Activated CD4-positive, CD25-positive, alpha-beta regulatory T cell treated with anti-CD3 and anti-CD28 coated beads, Interleukin-2, amount 50 U/mL, for 16 hours (primary cell): ENCODE results near the gene RACGAP1.

ENCODE experiments used
- DNase-seq: peaks from one replicate; pipeline ENCODE4 v3.0.0-alpha.2; 2020; ENCODE audit warnings: low read depth, low spot score

RACGAP1 gene

GRCh38 chr12:50025187-50026059, at the start of gene RACGAP1:
TSS of gene RACGAP1 (minus strand) at chr12:50025494. CDS start at chr12:50016715, 8,779 bp downstream.
- peak; percentile 95 for DNase-seq

- no peak for DNase-seq
Measured at GRCh38 chr12:50073712-50074111, 48.4 kb upstream of the RACGAP1 start.

GRCh38 chr12:50073206-50073605, 47.9 kb upstream of the RACGAP1 start:
- no peak for DNase-seq

GRCh38 chr12:50072198-50072907, 47.1 kb upstream of the RACGAP1 start:
- no peak for DNase-seq

GRCh38 chr12:50070314-50071060, 45.2 kb upstream of the RACGAP1 start:
- peak; percentile 44 for DNase-seq

- DNase-seq = no peak
Measured at GRCh38 chr12:50069539-50069938, 44.2 kb upstream of the RACGAP1 start.

- DNase-seq = no peak
Measured at GRCh38 chr12:50069069-50069468, 43.8 kb upstream of the RACGAP1 start.

- DNase-seq = no peak
Measured at GRCh38 chr12:50066402-50066801, 41.1 kb upstream of the RACGAP1 start.

- DNase-seq = no peak
Measured at GRCh38 chr12:50065726-50066310, 40.5 kb upstream of the RACGAP1 start.

- DNase-seq = no peak
Measured at GRCh38 chr12:50062728-50063460, 37.6 kb upstream of the RACGAP1 start.

GRCh38 chr12:50061946-50062686, 36.8 kb upstream of the RACGAP1 start:
- no peak for DNase-seq

- DNase-seq = no peak
Measured at GRCh38 chr12:50061171-50061570, 35.9 kb upstream of the RACGAP1 start.

GRCh38 chr12:50060120-50060468, 34.8 kb upstream of the RACGAP1 start:
- DNase-seq = no peak

GRCh38 chr12:50059440-50060119, 34.3 kb upstream of the RACGAP1 start:
- no peak for DNase-seq

GRCh38 chr12:50058743-50059312, 33.5 kb upstream of the RACGAP1 start:
- DNase-seq = no peak

GRCh38 chr12:50057896-50058670, 32.8 kb upstream of the RACGAP1 start:
- DNase-seq = no peak

- DNase-seq = no peak
Measured at GRCh38 chr12:50057000-50057841, 31.9 kb upstream of the RACGAP1 start, which contains the start of gene ASIC1. TSS of gene ASIC1 (plus strand) at chr12:50057596. CDS start at chr12:50058767, 1,171 bp downstream.

GRCh38 chr12:50056639-50056976, 31.3 kb upstream of the RACGAP1 start:
- DNase-seq = no peak
